ENCODE data around the gene HMCES.

HMCES gene

DNA sequence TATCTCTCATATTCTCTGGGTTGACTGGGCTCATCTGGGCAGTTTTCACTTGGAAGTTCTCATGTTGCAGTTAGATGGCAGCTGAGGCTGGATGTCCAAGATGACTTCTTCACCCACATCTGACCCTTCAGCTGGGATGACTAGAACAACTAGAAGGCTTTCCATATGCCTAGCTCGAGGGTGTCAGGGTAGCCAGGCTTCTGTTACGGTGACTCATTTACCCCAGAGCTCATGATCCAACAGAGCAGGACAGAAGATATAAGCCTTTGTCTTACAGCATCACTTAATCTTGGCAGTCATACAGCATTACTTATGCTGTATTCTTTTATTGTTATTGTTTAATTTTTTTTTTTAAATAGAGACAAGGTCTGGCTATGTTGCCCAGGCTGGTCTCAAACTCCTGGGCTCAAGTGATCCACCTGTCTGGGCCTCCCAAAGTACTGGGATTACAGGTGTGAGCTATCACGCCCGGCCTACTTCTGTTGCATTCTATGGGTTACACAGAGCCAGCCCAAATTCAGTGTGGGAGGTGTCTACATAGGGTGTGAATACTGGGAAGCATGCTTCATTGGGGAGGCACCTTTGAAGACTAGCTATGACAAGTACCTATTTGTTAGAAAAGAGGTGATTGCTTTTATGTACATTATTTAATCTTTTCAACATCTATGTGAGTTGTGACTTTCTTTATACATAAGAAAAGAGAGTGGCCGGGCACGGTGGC, 10.7 kb downstream of the HMCES start:
- in situ Hi-C loops (cut with MboI; ENCODE audit: low pct_unique_long_range_greater_than_20kb, low sequenced_read_pairs), result no loop called here
- DNase-seq, result no peak

DNA sequence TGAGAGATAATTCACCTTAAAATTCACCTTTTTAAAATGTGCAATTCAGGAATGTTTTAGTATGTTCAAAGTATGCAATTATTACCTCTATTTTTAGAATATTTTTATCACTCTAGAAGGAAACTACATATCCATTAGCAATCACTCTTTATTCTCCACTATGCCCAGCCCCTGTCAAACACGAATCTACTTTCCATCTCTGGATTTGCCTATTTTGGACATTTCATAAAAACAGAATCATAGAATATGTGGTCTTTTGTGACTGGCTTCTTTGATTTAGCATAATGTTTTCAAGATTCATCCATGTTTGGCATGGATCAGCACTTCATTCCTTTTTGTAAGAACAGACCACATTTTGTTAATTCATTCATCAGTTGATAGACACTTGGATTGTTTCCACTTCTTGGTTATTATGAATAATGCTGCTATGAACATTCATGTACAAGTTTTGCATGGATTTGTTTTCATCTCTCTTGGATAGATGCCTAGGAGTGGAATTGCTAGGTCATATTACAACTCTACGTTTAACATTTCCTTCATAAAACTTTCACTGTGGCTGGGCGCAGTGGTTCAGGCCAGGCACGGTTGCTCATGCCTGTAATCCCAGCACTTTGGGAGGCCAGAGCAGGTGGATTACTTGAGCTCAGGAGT, 12.7 kb downstream of the HMCES start:
- in situ Hi-C loops (cut with MboI; ENCODE audit: low pct_unique_long_range_greater_than_20kb, low sequenced_read_pairs), result no loop called here
- no peak for DNase-seq

DNA sequence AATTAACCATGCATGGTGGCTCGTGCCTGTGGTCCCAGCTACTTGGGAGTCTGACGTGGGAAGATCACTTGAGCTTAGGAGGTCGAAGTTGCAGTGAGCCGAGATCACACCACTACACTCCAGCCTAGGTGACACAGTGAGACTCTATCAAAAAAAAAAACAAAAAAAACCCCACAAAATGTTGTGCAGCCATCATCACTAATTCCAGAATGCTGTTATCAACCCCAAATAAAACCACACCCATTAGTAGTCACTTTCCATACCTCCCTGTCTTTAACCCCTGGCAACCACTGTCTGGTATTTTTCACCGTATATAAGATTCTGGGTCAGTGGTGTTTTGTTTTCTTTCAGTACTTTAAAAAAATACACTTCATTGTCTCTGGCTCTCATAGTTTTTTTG, 16.6 kb downstream of the HMCES start:
- DNase-seq, result no peak
- in situ Hi-C loops (cut with MboI; ENCODE audit: low pct_unique_long_range_greater_than_20kb, low sequenced_read_pairs), result no loop called here

DNA sequence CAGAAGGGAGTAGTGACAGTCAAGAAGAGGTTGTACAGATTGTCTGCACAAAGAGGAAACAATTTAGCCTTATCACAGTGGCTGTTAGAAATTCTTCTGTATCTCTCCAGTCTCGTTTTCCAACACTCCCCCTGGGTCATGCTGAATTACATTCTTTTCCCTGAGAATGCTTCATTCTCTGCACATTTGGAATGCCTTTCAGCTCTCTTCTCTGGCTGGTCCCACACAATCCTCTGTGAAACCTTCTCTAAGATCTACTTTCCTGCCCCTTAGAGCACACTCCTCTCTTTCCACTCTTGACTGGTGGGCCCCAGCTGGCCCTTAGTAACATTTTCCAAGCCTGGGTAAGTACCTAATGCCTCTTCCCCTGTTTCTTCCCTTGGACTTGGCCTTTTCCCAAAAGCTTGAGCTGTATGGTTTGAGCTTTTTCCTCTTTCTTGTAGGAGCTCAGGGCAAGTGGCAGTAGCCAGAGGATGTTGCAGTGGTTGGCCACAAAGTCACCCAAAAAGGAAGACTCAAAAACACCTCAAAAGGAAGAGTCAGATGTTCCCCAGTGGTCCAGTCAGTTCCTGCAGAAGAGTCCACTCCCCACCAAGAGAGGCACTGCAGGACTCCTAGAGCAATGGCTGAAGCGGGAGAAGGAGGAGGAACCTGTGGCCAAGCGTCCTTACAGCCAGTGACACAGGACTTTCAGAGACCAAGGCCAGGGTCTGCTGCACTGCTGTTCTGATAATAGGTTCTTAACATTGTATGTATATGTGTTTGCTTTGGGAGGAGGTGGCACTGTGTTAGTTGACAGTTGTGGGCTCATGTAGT, 25.7 kb downstream of the HMCES start:
- in situ Hi-C loops (cut with MboI; ENCODE audit: low pct_unique_long_range_greater_than_20kb, low sequenced_read_pairs), result no loop called here
- DNase-seq, result no peak

DNA sequence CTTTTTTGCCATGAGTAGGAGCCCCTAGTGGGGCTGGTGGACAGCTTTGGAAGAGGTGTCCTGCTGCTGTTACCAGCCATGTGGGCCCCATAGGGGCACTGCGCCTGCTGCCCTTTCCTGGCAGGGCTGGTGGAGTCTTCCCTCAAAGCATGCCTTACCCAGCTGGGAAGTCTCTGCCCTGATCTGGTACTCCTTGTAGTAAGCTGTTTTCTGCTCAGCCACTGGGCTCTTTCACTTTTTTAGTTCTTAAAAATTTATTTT, 26.2 kb downstream of the HMCES start:
- in situ Hi-C loops (cut with MboI; ENCODE audit: low pct_unique_long_range_greater_than_20kb, low sequenced_read_pairs), result no loop called here
- DNase-seq, result no peak

DNA sequence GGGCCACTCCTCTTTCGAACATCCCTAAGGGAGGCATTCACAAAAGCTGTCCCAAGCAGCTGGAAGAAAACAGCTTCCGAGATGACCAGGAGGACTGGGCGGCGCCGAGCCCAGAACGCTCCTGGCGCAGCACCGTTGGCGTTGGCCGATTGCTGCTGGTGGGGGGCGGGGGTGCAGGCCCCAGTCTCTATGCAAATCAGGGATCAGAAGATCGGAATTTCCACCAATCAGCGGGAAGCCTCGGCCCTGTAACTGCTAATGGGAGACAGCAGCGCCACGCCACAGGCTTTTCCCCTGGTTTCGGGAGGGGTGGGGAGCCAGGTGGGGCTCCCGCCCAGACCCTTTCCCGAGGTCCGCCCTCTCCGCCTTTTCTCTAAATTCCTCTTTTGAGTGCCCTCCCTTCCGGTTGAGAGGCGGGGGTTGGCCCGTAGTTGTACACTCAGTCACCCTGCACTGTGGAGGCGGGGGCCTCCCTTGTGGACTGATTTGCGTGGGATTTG, 27.0 kb downstream of the HMCES start:
- no peak for DNase-seq
- in situ Hi-C loops (cut with MboI; ENCODE audit: low pct_unique_long_range_greater_than_20kb, low sequenced_read_pairs), result no loop called here

DNA sequence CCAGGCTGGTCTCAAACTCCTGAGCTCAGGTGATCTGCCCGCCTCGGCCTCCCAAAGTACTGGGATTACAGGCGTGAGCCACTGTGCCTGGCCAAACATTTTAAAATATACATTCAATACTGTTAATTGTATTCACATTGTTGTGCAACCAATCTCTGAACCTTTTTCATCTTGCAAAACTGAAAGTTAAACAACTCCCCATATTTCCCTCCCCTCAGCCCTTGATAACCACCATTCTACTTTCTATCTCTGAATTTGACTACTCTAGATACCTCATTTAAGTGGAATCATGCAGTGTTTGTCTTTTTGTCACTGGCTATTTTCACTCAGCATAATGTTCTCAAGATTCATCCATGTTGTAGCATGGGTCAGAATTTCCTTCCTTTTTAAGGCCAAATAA, 30.0 kb downstream of the HMCES start:
- in situ Hi-C loops (cut with MboI; ENCODE audit: low pct_unique_long_range_greater_than_20kb, low sequenced_read_pairs), result no loop called here
- DNase-seq, result no peak

DNA sequence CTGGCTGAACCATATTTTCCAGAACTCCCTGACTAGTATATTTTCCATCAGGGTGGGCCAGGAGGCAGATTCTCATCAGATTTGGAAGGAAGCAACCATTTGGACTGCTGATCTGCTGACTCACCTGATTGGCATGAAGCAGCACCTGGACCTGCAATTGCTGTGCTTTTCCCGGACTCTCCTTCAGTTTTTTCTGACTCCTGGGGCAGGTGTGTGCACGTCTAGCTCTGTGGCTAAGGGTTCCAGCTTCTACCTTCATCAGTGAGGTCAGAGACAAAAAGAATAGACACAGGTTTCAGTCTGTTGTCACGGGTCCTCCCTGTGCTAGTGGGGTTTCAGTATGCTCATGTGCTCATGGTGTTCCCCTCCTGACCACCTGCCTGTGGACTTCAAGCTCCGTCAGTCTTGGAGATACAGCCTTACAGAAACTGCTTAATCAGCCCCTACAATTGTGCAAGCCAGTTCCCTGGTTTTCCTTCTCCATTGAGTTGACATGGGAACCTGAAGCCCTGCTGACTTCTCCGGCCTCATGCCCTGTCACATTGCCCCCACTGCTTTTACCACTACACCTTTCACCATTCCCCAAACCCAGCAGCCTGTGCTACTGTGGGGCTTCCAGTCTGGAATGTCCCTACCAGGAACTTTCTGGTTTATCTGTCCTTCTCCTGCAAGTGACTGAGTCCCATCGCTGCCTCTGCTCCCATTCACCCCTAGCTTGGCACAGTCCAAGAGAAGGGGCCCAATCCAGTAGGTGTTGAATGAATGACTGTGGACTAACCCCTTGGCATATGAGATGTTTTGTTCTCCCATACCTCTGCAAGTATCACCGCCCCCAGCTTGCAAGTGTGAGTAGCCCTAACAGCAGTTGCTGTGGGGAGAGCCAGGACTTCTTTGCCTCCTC, 31.7 kb downstream of the HMCES start:
- no peak for DNase-seq

DNA sequence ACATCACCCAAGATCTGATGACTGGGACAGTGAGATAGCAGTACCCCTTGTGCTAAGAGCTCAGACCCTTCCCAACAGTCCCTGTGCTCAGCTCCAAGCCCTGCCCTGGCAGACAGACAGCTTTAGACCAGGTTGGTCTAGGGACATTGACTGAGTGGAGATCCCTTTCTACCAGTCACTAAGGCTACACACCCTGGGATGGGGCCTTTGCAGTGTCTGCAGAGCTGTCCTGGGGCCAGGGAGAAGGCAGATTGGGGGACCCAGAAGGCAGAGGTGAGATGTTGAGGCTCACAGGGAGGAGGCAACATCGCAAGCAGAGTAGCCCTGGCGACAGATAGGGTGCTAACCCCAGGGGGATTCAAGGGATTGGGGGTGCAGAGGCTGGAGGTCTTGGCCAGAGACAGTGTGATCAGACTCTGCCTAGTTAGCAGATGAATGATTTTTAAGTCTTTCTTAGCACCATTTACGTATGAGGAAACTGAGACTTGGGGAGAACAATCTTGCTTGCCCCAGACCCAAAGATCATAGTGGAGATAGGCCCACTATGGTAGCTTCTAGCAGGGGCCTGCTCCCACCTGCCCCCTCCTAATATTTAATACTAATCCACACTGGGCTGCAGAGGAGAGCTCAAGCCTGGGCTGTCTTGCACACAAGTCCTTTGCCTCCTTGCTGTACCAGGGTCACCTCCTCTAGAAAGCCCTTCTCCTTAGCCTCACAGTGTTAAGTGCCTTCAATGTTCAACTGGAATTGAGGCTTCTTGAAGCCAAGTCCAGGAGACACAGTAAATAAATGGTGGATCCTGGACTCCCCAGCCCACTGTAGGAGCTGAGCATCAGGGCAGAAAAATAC, 32.6 kb downstream of the HMCES start:
- in situ Hi-C loops (cut with MboI; ENCODE audit: low pct_unique_long_range_greater_than_20kb, low sequenced_read_pairs), result no loop called here
- no peak for DNase-seq

More for the DNA sequence above, 31.7 kb downstream of the HMCES start:
- in situ Hi-C loops (cut with MboI; ENCODE audit: low pct_unique_long_range_greater_than_20kb, low sequenced_read_pairs), result no loop called here

DNA sequence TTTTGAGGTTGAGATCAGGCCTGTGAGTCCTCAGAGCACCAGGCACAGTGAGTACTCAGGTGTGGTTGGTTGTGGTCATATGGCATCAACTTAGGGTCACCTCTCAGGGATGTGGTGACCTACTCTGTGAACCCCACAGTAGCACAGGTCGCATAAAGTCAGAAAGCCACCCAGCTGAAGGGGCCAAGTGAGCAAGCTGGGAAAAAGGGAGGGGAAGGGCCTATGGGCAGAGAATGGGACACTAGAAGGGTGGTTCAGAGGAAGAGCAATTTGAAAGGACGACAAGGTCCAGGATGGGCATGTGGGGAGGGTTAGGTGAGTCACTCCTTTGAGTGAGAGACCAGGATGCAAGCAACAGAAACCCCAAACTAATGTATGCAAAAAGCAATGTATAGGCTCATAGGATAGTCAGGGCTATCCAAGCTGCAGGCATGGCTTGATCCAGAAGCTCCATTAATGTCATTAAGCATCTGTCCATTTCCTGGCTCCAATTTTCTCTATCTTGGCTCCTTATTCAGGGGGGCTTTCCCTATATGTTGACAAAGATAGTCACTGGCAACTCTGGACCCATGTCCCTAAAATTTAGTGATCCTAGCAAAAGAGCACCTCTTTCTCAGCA, 33.5 kb downstream of the HMCES start:
- peak; percentile 14 for DNase-seq
- in situ Hi-C loops (cut with MboI; ENCODE audit: low pct_unique_long_range_greater_than_20kb, low sequenced_read_pairs), result no loop called here

DNA sequence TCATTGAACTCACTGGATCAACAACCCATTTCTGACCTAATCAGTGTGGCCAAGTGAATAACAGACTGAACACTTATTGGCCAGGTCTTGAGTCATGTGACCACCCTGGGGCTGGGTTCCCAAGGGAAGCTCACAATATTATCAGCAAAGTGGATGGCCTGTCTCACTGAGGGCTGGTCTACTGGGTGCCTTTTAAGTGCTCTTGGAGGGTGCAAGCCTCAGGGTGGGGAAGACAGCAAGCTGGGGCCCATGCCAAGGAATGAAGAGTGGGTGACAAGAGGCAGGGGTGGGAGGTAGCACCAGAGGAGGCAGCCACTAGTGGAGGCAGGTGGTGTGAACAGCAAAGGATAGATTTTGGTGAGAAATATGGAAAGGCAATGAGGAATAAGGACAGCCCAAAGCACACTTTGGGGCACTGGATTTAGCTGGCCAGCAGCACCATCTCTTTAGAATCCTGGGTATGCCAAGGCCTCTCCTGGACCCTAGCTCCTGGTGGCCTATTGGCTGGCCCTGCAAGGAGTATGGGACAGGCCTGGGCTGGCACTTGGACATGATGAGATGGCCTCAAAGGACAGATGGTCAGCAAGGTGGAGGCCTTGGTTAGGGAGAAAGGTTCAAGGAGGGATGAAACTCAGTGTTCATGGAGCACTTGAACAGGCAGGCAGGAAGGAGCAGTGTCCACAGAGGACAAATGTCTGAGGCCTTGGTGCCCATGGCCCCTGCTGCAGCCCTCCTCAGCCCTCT, 34.2 kb downstream of the HMCES start:
- DNase-seq, result peak; percentile 35
- in situ Hi-C loops (cut with MboI; ENCODE audit: low pct_unique_long_range_greater_than_20kb, low sequenced_read_pairs), result no loop called here

DNA sequence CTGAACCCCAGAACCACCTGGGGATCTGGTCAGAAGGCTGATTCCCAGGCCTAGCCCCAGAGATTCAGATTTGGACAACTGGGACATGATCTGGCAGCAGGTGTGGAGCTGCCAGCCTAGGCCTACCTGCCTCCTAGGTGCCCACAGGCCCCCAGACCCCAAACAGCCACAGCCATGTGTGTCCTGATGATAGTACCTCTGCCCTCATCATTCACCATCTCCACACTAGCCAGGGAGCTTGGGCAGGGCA, 34.7 kb downstream of the HMCES start:
- in situ Hi-C loops (cut with MboI; ENCODE audit: low pct_unique_long_range_greater_than_20kb, low sequenced_read_pairs), result no loop called here
- peak; percentile 45 for DNase-seq

DNA sequence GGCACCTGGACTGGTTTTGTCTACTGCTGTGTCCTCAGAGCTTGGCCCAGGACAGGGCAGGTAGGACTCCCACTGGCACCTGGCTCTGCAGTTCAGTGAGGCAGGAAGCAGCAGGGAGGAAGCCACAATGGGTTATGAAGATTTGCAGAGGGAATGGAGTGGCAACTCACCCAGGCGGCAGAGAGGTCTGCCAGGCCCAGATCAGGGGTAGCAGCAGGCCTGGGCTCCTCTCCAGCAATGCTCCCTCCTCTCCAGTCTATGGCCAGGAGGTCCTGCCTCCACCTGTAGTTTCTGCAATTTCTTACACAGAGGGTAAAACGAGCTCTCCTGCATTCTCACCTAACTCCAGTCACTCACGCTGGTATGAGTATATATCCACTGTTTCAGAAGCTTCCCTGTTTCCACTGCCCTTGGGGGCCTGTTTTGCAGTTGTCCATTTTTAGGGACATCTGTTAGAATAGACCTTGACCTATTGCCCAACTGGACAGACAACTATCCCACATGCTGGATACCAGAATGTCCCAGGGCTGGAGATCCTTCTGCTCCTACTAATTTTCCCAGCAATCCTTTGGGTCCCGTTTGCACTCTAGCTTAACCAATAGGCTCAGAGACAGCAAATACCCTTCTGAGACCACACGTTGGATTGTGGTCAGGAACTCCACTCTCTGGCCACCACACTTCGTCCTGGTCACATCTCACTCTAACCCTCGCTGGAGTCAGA, 35.2 kb downstream of the HMCES start:
- DNase-seq, result no peak
- in situ Hi-C loops (cut with MboI; ENCODE audit: low pct_unique_long_range_greater_than_20kb, low sequenced_read_pairs), result no loop called here

DNA sequence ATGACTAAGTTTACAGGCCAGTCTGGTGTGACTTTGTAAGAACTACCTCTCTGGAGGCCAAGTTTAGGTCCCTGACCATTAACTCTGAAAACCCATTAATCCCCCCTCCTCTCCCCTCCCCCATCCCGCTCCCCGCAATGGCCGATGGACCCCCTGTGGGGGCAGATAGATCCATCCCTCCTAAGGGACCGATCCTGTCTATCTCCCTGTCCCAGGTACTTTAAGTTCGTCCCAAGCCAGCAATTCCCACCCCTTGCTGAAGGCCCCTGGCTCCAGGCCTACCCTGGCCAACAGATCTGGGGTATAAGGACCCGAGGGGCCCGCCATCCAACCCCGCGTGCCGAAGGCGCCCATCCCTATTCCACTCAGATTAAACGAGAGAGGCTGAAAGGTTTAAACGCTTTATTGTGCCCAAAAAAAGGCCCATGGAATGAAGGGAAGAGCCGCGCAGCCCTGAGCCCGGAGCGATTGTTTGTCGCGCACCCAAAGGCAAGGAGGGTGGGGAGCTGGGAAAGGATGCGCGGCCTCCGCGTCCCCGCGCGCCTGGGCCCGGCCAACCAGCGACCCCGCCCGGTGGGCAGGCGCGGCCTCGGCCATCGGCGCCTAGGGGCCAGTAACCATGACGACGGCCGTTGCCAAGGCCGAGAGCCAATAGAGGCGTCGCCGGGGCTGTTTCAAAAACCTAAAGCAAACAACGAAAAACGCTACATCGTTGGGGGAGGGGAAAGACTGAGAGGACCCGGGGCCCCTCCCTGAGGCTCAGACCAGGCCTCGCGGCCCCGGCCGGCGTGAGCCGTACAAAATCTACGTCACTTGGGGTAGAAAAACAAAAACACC, 35.9 kb downstream of the HMCES start:
- in situ Hi-C loops (cut with MboI; ENCODE audit: low pct_unique_long_range_greater_than_20kb, low sequenced_read_pairs), result no loop called here
- DNase-seq, result peak; percentile 78

DNA sequence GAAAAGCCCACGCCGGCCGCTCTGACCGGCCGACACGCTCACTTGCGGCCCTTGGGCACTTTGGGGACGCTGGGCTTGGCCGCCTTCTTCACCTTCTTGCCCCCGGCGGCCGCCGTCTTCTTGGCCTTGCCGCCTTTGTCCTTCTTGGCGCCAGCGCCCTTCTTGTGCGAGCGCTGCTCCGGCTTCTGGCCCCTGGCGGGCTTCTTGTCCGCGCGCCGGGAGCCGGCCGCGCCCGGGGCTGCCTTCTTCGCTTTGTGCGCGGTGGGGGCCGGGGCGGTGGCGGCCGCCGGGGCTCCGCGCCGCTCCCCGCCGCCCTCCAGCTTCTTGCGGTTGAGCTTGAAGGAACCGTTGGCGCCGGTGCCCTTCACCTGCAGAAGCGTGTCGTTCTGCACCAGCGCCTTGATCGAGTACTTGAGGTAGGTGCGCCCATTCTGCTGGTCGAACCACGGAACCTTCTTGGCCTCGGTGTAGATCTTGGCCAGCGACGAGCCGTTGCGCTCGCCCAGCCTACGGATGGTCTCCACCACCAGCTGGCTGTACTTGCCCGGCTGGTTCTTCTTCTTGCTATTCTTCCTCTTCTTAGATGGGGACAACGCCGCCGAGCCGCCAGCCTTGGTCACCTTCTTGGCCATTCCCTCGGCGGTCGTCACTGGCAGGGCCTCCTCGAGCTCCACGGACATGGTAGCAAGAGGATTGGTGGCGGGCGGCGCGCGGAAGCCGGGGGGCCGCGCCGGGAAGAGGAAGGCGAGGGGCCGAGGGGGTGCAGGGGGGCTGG, 36.7 kb downstream of the HMCES start:
- DNase-seq, result peak; percentile 46
- in situ Hi-C loops (cut with MboI; ENCODE audit: low pct_unique_long_range_greater_than_20kb, low sequenced_read_pairs), result no loop called here

DNA sequence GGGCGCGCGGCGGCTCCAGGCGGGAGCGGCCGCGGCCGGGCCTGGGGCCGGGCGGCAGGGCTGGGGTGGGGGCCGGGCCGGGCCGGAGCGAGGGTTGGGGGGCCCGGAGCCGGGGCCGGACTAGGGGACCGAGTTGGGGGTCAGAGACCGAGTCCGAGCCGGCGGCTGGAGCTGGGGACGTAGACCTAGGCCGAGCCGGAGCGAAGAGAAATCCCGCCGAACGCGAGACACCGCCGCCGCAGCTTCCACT, 37.3 kb downstream of the HMCES start:
- DNase-seq, result no peak
- in situ Hi-C loops (cut with MboI; ENCODE audit: low pct_unique_long_range_greater_than_20kb, low sequenced_read_pairs), result no loop called here

All from KBM-7 (cell line).